Activated T-cell treated with anti-CD3 and anti-CD28 coated beads, Interleukin-2, amount 50 U/mL, for 1 hour (primary cell): ENCODE measurements around the gene INTS3.
"Not testable (repeated sequence)": the region's sequence is repeated elsewhere in the genome, so short reads cannot be mapped to it uniquely, and the experiment has no call there.

Experiments
- DNase-seq: peaks from one replicate; pipeline ENCODE4 v3.0.0-alpha.2; 2020

Gene INTS3

GRCh38 chr1:153763365-153764225, 35.7 kb downstream of the INTS3 start:
- DNase-seq: no peak

GRCh38 chr1:153764310-153764709, 36.5 kb downstream of the INTS3 start:
- no peak for DNase-seq

- DNase-seq: not testable (repeated sequence)
Measured at GRCh38 chr1:153766663-153767062, 38.8 kb downstream of the INTS3 start.

- DNase-seq: no peak
Measured at GRCh38 chr1:153767519-153767918, 39.7 kb downstream of the INTS3 start.

- no peak for DNase-seq
Measured at GRCh38 chr1:153768316-153769181, 40.7 kb downstream of the INTS3 start.

- DNase-seq: no peak
Measured at GRCh38 chr1:153769221-153769620, 41.4 kb downstream of the INTS3 start.

GRCh38 chr1:153770797-153771196, 42.9 kb downstream of the INTS3 start:
- DNase-seq: no peak

GRCh38 chr1:153771261-153771660, 43.4 kb downstream of the INTS3 start:
- DNase-seq: no peak

GRCh38 chr1:153771841-153772593, 44.2 kb downstream of the INTS3 start:
- DNase-seq: no peak

- DNase-seq: no peak
Measured at GRCh38 chr1:153773096-153773921, 45.5 kb downstream of the INTS3 start.

GRCh38 chr1:153774026-153774595, 46.3 kb downstream of the INTS3 start:
- DNase-seq: no peak

GRCh38 chr1:153774780-153775457, 47.1 kb downstream of the INTS3 start, which contains the start of gene SLC27A3:
Gene SLC27A3 (plus strand): TSS chr1:153775407. CDS start chr1:153775498, 91 bp downstream.
- DNase-seq: no peak

GRCh38 chr1:153775458-153776327, 47.8 kb downstream of the INTS3 start:
- peak; percentile 76 for DNase-seq

- no peak for DNase-seq
Measured at GRCh38 chr1:153776352-153776751, 48.5 kb downstream of the INTS3 start.

- DNase-seq: no peak
Measured at GRCh38 chr1:153776845-153777370, 49.1 kb downstream of the INTS3 start.

GRCh38 chr1:153777648-153778047, 49.8 kb downstream of the INTS3 start:
- DNase-seq: no peak

GRCh38 chr1:153778051-153778823, 50.4 kb downstream of the INTS3 start:
- no peak for DNase-seq

GRCh38 chr1:153778824-153779519, 51.1 kb downstream of the INTS3 start:
- no peak for DNase-seq
